NCI-H2029 (cell line): ENCODE data around the gene SPIRE1.
A peak's percentile ranks its signal among the peaks of the same experiment; 100 is the strongest.
"Not testable (repeated sequence)": the region's sequence is repeated elsewhere in the genome, so short reads cannot be mapped to it uniquely, and the experiment has no call there.

Experiments
- DNase-seq: peaks from one replicate; lab custom pipeline; 2025; lab: John Stamatoyannopoulos, UW

Gene SPIRE1

GRCh38 chr18:12598181-12598930 lies 59.6 kb downstream of the SPIRE1 start:
- no peak for DNase-seq

GRCh38 chr18:12597760-12598159 lies 60.1 kb downstream of the SPIRE1 start:
- no peak for DNase-seq

GRCh38 chr18:12595571-12596255 lies 62.2 kb downstream of the SPIRE1 start:
- DNase-seq, result no peak

- no peak for DNase-seq
These were observed 64.0 kb downstream of the SPIRE1 start for GRCh38 chr18:12593866-12594265.

- no peak for DNase-seq
These were observed 65.2 kb downstream of the SPIRE1 start for GRCh38 chr18:12592597-12593127.

GRCh38 chr18:12589448-12589847 lies 68.5 kb downstream of the SPIRE1 start:
- DNase-seq, result peak; percentile 76

- no peak for DNase-seq
These were observed 71.0 kb downstream of the SPIRE1 start for GRCh38 chr18:12586956-12587355.

GRCh38 chr18:12585218-12585617 lies 72.7 kb downstream of the SPIRE1 start:
- DNase-seq, result no peak

- DNase-seq, result no peak
These were observed 77.1 kb downstream of the SPIRE1 start for GRCh38 chr18:12580630-12581342.

GRCh38 chr18:12579775-12580174 lies 78.1 kb downstream of the SPIRE1 start:
- no peak for DNase-seq

- no peak for DNase-seq
These were observed 80.1 kb downstream of the SPIRE1 start for GRCh38 chr18:12577848-12578247.

- DNase-seq, result no peak
These were observed 83.3 kb downstream of the SPIRE1 start for GRCh38 chr18:12574494-12575185.

GRCh38 chr18:12571630-12572029 lies 86.3 kb downstream of the SPIRE1 start:
- DNase-seq, result no peak

GRCh38 chr18:12569791-12570190 lies 88.1 kb downstream of the SPIRE1 start:
- DNase-seq, result no peak

GRCh38 chr18:12567849-12568248 lies 90.1 kb downstream of the SPIRE1 start:
- DNase-seq, result no peak

- DNase-seq, result no peak
These were observed 93.0 kb downstream of the SPIRE1 start for GRCh38 chr18:12564861-12565260.

GRCh38 chr18:12564378-12564777 lies 93.5 kb downstream of the SPIRE1 start:
- no peak for DNase-seq

GRCh38 chr18:12560600-12560999 lies 97.3 kb downstream of the SPIRE1 start:
- not testable (repeated sequence) for DNase-seq

GRCh38 chr18:12559319-12559718 lies 98.6 kb downstream of the SPIRE1 start:
- no peak for DNase-seq

GRCh38 chr18:12556946-12557806 lies 100.7 kb downstream of the SPIRE1 start:
- DNase-seq, result no peak

GRCh38 chr18:12554796-12555388 lies 103.0 kb downstream of the SPIRE1 start:
- DNase-seq, result no peak
